Muscle of arm (tissue), 14 donors: ENCODE results near the gene APP. TPM values are rescaled to one million over a fixed set of nuclear protein-coding genes. Genes with fewer than 3 reads are reported as not detected.

ENCODE experiments used
- DNase-seq: peaks from one replicate; pipeline ENCODE4 v3.0.0-alpha.2; 2013
- long read RNA-seq, 11 donors: transcript quantifications; one replicate each; lab custom pipeline, GENCODE V29; 2026
- polyA plus RNA-seq, 12 donors: library from polyadenylated mRNA; unstranded; fragments of 120-200 nt; gene quantifications; one replicate each; pipeline ENCODE4 v1.2.1, GENCODE V29; 2013; ENCODE audit not compliant: insufficient read length in 12 of 12

APP gene
- 100 to 1,000 TPM in 11 of 12 donors, not detected in 1; 231 to 471 (median 275) TPM for polyA plus RNA-seq
- long read RNA-seq, donor 1, transcript APP-204 (17 exons, 3,543 nt): major isoform, 34 of 211 reads
- long read RNA-seq, donor 1, transcript APP-201 (18 exons, 3,467 nt): minor isoform, 12 of 211 reads
- long read RNA-seq, donor 1, transcript APP-202 (16 exons, 3,355 nt): minor isoform, 6 of 211 reads
- long read RNA-seq, donor 1, transcript APP-213 (3 exons, 816 nt): minor isoform, 8 of 211 reads
- long read RNA-seq, donor 1, partial matches to known transcripts: 148 of 211 reads
- long read RNA-seq, donor 1, other reads (novel, unspliced or antisense): 0 of 211 reads
- long read RNA-seq, donor 2, transcript APP-204 (17 exons, 3,543 nt): minor isoform, 17 of 61 reads
- long read RNA-seq, donor 2, transcript APP-201 (18 exons, 3,467 nt): major isoform, 37 of 61 reads
- long read RNA-seq, donor 2, partial matches to known transcripts: 0 of 61 reads
- long read RNA-seq, donor 2, other reads (novel, unspliced or antisense): 0 of 61 reads
- long read RNA-seq, donor 3, transcript APP-204 (17 exons, 3,543 nt): major isoform, 14 of 29 reads
- long read RNA-seq, donor 3, transcript APP-201 (18 exons, 3,467 nt): major isoform, 14 of 29 reads
- long read RNA-seq, donor 3, partial matches to known transcripts: 0 of 29 reads
- long read RNA-seq, donor 3, other reads (novel, unspliced or antisense): 0 of 29 reads
- long read RNA-seq, donor 4, transcript APP-201 (18 exons, 3,467 nt): major isoform, 10 of 26 reads
- long read RNA-seq, donor 4, transcript APP-204 (17 exons, 3,543 nt): minor isoform, 7 of 26 reads
- long read RNA-seq, donor 4, partial matches to known transcripts: 6 of 26 reads
- long read RNA-seq, donor 4, other reads (novel, unspliced or antisense): 0 of 26 reads
- long read RNA-seq, donor 5, transcript APP-201 (18 exons, 3,467 nt): major isoform, 41 of 66 reads
- long read RNA-seq, donor 5, transcript APP-204 (17 exons, 3,543 nt): minor isoform, 23 of 66 reads
- long read RNA-seq, donor 5, partial matches to known transcripts: 0 of 66 reads
- long read RNA-seq, donor 5, other reads (novel, unspliced or antisense): 0 of 66 reads
- long read RNA-seq, donor 6, transcript APP-201 (18 exons, 3,467 nt): major isoform, 27 of 49 reads
- long read RNA-seq, donor 6, transcript APP-204 (17 exons, 3,543 nt): minor isoform, 13 of 49 reads
- long read RNA-seq, donor 6, partial matches to known transcripts: 5 of 49 reads
- long read RNA-seq, donor 6, other reads (novel, unspliced or antisense): 0 of 49 reads
- long read RNA-seq, donor 7, transcript APP-204 (17 exons, 3,543 nt): minor isoform, 7 of 25 reads
- long read RNA-seq, donor 7, transcript APP-201 (18 exons, 3,467 nt): major isoform, 18 of 25 reads
- long read RNA-seq, donor 7, partial matches to known transcripts: 0 of 25 reads
- long read RNA-seq, donor 7, other reads (novel, unspliced or antisense): 0 of 25 reads
- long read RNA-seq, donor 8, transcript APP-204 (17 exons, 3,543 nt): minor isoform, 15 of 59 reads
- long read RNA-seq, donor 8, transcript APP-201 (18 exons, 3,467 nt): major isoform, 22 of 59 reads
- long read RNA-seq, donor 8, partial matches to known transcripts: 17 of 59 reads
- long read RNA-seq, donor 8, other reads (novel, unspliced or antisense): 0 of 59 reads
- long read RNA-seq, donor 9, transcript APP-204 (17 exons, 3,543 nt): minor isoform, 6 of 42 reads
- long read RNA-seq, donor 9, transcript APP-201 (18 exons, 3,467 nt): major isoform, 18 of 42 reads
- long read RNA-seq, donor 9, partial matches to known transcripts: 16 of 42 reads
- long read RNA-seq, donor 9, other reads (novel, unspliced or antisense): 0 of 42 reads
- long read RNA-seq, donor 10, transcript APP-204 (17 exons, 3,543 nt): minor isoform, 11 of 95 reads
- long read RNA-seq, donor 10, transcript APP-201 (18 exons, 3,467 nt): major isoform, 35 of 95 reads
- long read RNA-seq, donor 10, partial matches to known transcripts: 44 of 95 reads
- long read RNA-seq, donor 10, other reads (novel, unspliced or antisense): 0 of 95 reads
- long read RNA-seq, donor 11, transcript APP-204 (17 exons, 3,543 nt): minor isoform, 18 of 71 reads
- long read RNA-seq, donor 11, transcript APP-201 (18 exons, 3,467 nt): major isoform, 32 of 71 reads
- long read RNA-seq, donor 11, partial matches to known transcripts: 17 of 71 reads
- long read RNA-seq, donor 11, other reads (novel, unspliced or antisense): 0 of 71 reads

GRCh38 chr21:26170471-26171257 lies at the start of gene APP:
Gene APP (minus strand): TSS chr21:26170770. CDS start chr21:26170620, 150 bp downstream.
- DNase-seq: peak; percentile 87

- no peak for DNase-seq
Observed at GRCh38 chr21:26212220-26212619, 41.6 kb upstream of the APP start.

- DNase-seq: no peak
Observed at GRCh38 chr21:26210614-26211013, 40.0 kb upstream of the APP start.

- no peak for DNase-seq
Observed at GRCh38 chr21:26207021-26207420, 36.5 kb upstream of the APP start.

GRCh38 chr21:26199456-26199855 lies 28.9 kb upstream of the APP start:
- no peak for DNase-seq

GRCh38 chr21:26195708-26196107 lies 25.1 kb upstream of the APP start:
- DNase-seq: no peak

GRCh38 chr21:26194811-26195251 lies 24.3 kb upstream of the APP start:
- no peak for DNase-seq

- no peak for DNase-seq
Observed at GRCh38 chr21:26194326-26194725, 23.8 kb upstream of the APP start.

- no peak for DNase-seq
Observed at GRCh38 chr21:26191609-26192008, 21.0 kb upstream of the APP start.

- DNase-seq: no peak
Observed at GRCh38 chr21:26188422-26188821, 17.9 kb upstream of the APP start.

- DNase-seq: no peak
Observed at GRCh38 chr21:26185446-26185845, 14.9 kb upstream of the APP start.

- no peak for DNase-seq
Observed at GRCh38 chr21:26185021-26185420, 14.5 kb upstream of the APP start.

- no peak for DNase-seq
Observed at GRCh38 chr21:26179501-26179900, 8.9 kb upstream of the APP start.

GRCh38 chr21:26177746-26178426 lies 7.3 kb upstream of the APP start:
- no peak for DNase-seq

- DNase-seq: no peak
Observed at GRCh38 chr21:26177187-26177586, 6.6 kb upstream of the APP start.

GRCh38 chr21:26171258-26172100 lies 909 bp upstream of the APP start:
- DNase-seq: no peak
